Dermis microvascular lymphatic vessel endothelial cell (primary cell): ENCODE data around the gene KPNA6. TPM values are rescaled to one million over a fixed set of nuclear protein-coding genes. Genes with fewer than 3 reads are reported as not detected.
"Not testable (repeated sequence)": the region's sequence is repeated elsewhere in the genome, so short reads cannot be mapped to it uniquely, and the experiment has no call there.

Experiments used
- DNase-seq, 2 donors: peaks; one replicate each; pipeline versions ENCODE4 v3.0.0 to v3.0.0-alpha.2; 2010; ENCODE audit warnings: low read depth in 2 of 2
- total RNA-seq: library from RNA; depleted of rRNA; stranded (reverse); fragments of >200 nt; gene quantifications from 2 replicates; pipeline ENCODE4 v1.2.1, GENCODE V29; 2014

KPNA6 gene
- 27.1 and 30.3 TPM in 2 replicates for total RNA-seq

- DNase-seq: peak; percentile 96 to 98
Observed at GRCh38 chr1:32107742-32108661, at the start of gene KPNA6. TSS of gene KPNA6 (plus strand) at chr1:32108056. CDS start at chr1:32108131, 75 bp downstream.

DNA sequence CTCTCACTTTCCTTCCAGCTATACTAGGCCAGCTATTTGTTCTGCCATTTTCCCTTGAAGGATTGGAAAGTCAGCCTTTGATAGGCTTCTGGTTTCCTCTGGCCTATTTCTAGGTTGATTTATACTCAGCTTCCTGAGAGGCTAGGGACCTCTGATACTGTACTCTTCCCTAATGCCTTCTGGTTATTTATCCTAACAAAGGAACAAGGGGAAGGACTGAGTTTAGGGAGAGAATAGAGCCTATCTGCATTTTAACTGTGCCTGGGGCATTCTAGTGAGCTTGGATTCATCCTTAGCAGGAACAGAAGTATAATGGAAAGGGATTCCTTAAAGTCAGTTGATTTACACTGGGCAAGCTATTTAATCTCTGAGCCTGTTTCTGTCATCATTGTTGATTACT lies 46.9 kb upstream of the KPNA6 start:
- DNase-seq: no peak

- no peak for DNase-seq
Observed at GRCh38 chr1:32062867-32063230, 45.0 kb upstream of the KPNA6 start.

DNA sequence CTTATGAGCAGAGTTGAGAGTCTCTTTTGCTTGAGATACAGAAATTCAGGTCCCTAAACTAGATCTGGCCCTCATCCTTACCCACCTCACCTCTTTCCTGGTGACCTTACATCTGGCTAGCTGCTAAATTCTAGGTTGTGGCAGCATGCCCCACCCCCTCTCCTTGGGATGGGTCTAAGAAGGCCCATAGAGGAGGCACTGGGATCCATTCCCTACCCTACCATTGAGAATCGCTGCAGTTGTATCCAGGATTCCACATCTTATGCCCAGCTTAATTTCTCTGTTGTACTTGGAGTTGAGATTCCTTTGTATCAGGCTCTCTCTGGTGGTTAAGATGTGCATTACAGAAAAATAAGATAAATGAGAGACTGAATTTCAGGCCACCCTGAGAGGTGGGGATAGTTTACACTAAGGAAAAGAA lies 44.6 kb upstream of the KPNA6 start:
- DNase-seq: peak in 1 of 2 donors; percentile 66

DNA sequence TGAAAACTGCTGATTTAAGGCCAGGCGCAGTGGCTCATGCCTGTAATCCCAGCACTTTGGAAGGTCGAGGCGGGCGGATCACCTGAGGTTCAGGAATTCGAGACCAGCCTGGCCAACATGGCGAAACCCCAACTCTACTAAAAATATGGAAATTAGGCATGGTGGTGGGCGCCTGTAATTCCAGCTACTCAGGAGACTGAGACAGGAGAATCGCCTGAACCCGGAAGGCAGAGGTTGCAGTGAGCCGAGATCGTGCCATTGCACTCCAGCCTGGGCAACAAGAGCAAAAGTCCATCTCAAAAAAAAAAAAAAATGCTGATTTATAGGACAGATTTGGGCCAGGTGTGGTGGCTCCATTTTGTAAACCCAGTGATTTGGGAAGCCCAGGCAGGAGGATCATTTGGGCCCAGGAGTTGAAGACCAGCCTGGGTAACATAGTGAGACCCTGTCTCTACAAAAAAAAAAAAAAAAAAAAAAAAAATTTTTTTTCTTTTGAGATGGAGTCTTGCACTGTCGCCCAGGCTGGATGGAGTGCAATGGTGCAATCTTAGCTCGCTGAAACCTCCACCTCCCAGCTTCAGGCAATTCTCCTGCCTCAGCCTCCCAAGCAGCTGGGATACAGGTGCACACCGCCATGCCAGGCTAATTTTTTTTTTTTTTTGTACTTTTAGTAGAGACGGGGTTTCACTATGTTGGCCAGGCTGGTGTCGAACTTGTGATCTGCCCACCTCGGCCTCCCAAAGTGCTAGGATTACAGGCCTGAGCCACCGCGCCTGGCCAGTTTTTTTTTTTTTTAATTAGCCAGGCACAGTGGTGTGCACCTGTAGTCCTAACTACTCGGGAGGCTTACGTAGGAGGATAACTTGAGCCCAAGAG lies 42.0 kb upstream of the KPNA6 start:
- not testable (repeated sequence) for DNase-seq

GRCh38 chr1:32066489-32066873 lies 41.4 kb upstream of the KPNA6 start:
- DNase-seq: peak in 1 of 2 donors; percentile 94

DNA sequence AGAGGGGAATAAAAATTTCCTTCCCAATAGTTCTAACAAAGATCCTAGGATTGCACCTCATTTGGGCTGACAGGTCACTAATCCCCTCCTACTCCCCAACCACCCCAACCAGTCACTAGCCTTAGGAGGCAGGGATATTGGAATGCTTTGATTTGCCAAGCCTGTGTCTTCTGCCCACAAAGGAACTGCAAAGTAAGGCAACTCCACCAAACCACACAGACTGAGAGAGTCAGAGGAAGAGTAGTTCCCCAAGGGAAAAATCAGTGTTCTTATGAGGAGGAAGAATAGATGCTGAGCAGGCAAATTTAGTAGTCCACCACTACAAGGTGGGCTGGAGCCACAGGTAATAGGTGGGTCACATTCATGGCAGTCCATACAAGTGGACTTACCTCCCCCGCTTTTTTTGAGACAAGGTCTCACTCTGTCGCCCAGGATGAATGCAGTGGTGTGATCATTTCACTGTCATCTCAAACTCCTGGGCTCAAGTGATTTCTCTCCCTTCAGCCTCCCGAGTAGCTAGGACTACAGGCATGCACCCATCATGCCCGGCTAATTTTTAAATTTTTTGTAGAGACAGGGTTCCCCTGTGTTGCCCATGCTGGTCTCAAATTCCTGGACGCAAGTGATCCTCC lies 38.8 kb upstream of the KPNA6 start:
- DNase-seq: no peak

- peak; percentile 26 to 94 for DNase-seq
Observed at GRCh38 chr1:32071758-32072621, 35.9 kb upstream of the KPNA6 start.

DNA sequence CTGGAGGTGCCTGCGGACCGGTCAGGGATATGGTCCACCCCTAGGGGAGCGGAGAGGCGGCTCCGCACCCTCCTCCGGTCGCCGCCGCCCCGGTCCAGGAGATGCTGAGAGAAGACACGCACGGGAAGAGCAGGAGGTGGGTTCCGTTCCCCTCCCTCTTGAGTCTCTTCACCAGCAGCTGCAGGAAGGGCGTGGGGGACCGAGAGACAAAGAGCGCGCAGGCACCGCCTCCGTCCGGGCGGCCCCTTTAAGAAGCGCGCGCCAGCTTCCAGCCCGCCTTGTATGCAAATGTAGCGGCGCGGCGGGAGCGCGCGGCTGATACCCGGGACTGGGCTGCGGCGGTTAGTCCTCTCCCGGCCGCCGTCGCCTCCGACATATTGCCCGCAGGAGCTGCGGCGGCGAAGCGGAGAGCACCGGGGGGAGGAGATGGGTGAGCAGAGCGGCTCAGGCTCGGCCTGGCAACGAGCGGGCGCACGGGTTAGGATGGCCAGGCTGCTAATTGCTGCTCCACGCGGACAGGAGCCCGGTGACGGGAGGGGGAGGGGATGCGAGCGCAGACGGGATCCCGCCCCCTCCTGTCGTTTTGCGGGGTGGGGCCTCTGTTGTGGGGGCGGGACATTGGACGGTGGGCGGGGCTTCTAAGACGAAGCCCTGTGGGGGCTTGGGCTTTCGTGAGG lies 35.1 kb upstream of the KPNA6 start, which contains the start of gene TMEM39B:
Gene TMEM39B, plus strand, starts transcription at position 318 of the 677 bp plus-strand sequence. Its CDS starts 109 bp downstream, at position 427.
- DNase-seq: peak; percentile 87 to 97

GRCh38 chr1:32073299-32074229 lies 34.3 kb upstream of the KPNA6 start:
- no peak for DNase-seq

DNA sequence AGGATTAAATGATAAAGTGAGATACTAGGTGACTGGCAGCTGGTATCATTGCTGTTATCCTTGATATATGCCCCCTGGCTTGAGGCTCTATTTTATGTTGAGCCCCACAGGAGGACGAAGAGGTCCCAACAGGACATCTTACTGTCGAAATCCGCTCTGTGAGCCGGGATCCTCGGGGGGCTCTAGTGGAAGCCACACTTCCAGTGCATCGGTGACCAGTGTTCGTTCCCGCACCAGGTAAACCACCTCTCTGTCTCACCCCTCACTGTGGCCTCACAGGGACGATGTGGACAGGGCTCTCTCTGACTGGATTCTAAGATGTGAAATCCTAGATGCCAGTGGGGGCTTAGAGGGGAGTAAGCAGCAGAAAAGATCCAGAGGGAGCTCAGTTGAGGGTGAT lies 33.0 kb upstream of the KPNA6 start:
- DNase-seq: no peak

DNA sequence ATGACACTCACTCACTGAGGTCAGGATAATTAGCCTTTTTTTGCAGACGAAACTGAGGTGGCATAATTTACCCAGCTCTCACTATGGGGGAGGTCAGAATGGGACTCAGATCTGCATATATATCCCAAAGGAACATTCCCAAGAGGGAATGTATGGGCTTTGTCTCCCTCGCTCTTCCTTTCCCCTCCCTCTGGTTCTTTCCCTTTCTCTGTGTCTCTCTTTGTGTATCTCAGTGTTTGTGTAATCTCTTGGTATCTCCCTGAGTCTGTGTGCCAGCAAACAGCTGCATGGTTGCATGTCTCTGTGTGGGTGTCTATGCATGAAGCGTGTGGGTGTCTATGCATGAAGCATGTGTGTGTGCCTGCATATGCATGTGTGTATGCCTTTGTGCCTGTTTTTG lies 30.4 kb upstream of the KPNA6 start:
- no peak for DNase-seq

DNA sequence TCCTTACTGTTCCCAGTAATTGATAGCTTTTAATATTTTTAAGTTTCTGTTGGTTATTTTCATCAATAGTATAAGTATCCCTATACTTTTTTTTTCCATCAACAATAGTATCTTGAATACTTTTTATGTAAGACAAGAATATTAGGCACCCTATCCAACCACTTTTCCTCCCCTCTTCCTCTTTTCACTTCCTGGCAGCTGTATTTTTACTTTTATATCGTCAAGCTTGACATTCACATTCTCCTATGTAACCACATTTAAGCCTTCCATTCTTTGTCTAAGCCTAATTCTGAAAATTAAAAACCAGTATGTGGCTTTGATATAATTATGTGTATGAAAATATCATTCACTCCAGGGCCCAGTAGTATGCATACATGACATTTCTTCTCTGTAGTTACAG lies 25.8 kb upstream of the KPNA6 start:
- no peak for DNase-seq

- not testable (repeated sequence) for DNase-seq
Observed at GRCh38 chr1:32086381-32086780, 21.5 kb upstream of the KPNA6 start.

- DNase-seq: no peak
Observed at GRCh38 chr1:32091176-32091575, 16.7 kb upstream of the KPNA6 start.

- DNase-seq: no peak
Observed at GRCh38 chr1:32091591-32091990, 16.3 kb upstream of the KPNA6 start.

DNA sequence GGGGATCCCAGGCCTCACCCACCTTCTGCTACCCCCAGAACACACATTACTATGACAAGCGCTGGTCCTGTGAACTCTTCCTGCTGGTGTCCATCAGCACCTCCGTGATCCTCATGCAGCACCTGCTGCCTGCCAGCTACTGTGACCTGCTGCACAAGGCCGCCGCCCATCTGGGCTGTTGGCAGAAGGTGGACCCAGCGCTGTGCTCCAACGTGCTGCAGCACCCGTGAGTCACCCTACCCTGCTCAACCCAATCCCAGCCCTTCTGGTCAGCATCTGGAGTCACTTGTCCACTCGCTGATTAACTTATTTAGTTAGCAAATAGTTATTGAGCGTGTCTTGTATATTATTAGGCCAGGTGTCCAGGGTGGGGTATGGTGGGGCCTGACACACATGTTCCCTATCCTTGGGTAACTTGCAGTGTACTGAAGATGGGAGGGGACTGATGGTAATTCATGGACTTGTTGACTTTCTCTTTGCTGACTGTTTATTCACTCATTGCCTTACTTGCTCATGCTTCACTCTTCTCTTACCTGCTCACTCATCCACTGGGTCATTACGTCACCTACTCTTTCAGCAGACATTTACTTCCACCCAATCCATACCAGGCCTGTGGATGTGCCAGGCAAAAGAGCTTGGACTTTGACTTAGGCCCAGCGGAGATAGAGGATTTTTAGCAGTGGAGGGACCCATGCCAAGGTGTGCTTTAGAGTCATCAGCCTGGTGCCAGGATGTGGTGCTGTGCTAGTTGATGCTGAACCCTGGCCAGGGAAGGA lies 12.9 kb upstream of the KPNA6 start:
- no peak for DNase-seq

DNA sequence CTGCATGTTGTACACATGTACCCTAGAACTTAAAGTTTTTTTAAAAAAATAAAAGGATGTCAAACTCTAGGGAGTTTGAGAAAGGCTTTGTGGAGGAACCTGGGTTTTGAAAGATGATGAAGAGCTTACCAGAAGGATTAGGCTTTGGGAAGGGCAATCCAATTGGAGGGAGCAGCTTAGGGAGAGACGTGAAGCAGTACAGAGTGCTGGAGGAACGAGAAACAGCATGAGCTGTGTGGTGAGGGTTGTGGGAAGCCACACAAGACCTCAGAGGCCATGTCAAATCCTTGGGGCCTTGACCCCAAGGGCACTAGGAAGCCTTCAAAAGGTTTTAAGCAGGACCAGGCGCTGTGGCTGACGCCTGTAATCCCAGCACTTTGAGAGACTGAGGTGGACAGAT lies 8.4 kb upstream of the KPNA6 start:
- DNase-seq: no peak
